IMR-90 (cell line): ENCODE results near the gene PITPNC1. TPM values are rescaled to one million over a fixed set of nuclear protein-coding genes. Genes with fewer than 3 reads are reported as not detected.

Source experiments
- ATAC-seq: fragments of 200-7000 bp; cut with Tn5 transposase; 2 replicates; pipeline ENCODE4 v1.9.1; 2020; ENCODE audit warnings: low read depth, mild to moderate bottlenecking, moderate library complexity
- BruUV-seq: library from RNA; stranded (reverse); fragments of 400-500 nt; replicated peaks from 2 replicates; lab custom pipeline; 2021; lab: Mats Ljungman, UMichigan
- CTCF ChIA-PET: fragments of 300-600 bp; formaldehyde crosslinking; extraction: SDS; loops from one replicate; lab custom pipeline; 2021; ENCODE audit warnings: antibody characterized with exemption; lab: Yijun Ruan, JAX
- POLR2A ChIA-PET: fragments of 300-600 bp; sonication (Branson Sonifier 250); formaldehyde crosslinking; loops from one replicate; lab custom pipeline; 2022; ENCODE audit warnings: antibody characterized with exemption; ENCODE audit not compliant: unreplicated experiment; lab: Charles Lee
- DNase-seq: peaks from one replicate; pipeline ENCODE4 v3.0.0; 2013
- H2AFZ ChIP-seq: replicated peaks from 2 replicates; pipeline ENCODE3; 2013; ENCODE audit warnings: low read length, mild to moderate bottlenecking; ENCODE audit not compliant: poor library complexity
- H2AK5ac ChIP-seq: 2 replicates; pipeline ENCODE4 v1.6.1; 2013; ENCODE audit warnings: low read depth, low read length, inconsistent platforms
- H2AK9ac ChIP-seq: replicated peaks from 2 replicates; pipeline ENCODE3; 2013; ENCODE audit warnings: mild to moderate bottlenecking, low read depth, low read length, moderate library complexity; ENCODE audit not compliant: poor library complexity
- H2BK120ac ChIP-seq: 2 replicates; pipeline ENCODE4 v1.6.1; 2013; ENCODE audit warnings: low read depth, low read length, inconsistent platforms
- H2BK15ac ChIP-seq: 3 replicates; pipeline ENCODE4 v1.6.1; 2013; ENCODE audit warnings: low read depth, low read length, inconsistent platforms
- H2BK20ac ChIP-seq: 2 replicates; pipeline ENCODE4 v1.6.1; 2013; ENCODE audit warnings: low read depth, mild to moderate bottlenecking, inconsistent platforms, low read length, moderate library complexity
- H2BK5ac ChIP-seq: 2 replicates; pipeline ENCODE4 v1.6.1; 2013; ENCODE audit warnings: mild to moderate bottlenecking, low read depth, low read length, inconsistent platforms; ENCODE audit not compliant: poor library complexity, severe bottlenecking
- H3K14ac ChIP-seq: replicated peaks from 2 replicates; pipeline ENCODE4 v1.6.1; 2013; ENCODE audit warnings: low read depth, low read length, inconsistent platforms
- H3K18ac ChIP-seq: 2 replicates; pipeline ENCODE4 v1.6.1; 2013; ENCODE audit warnings: low read depth, low read length, control low read depth
- H3K23ac ChIP-seq: 2 replicates; pipeline ENCODE4 v1.6.1; 2013; ENCODE audit warnings: low read depth, low read length, inconsistent platforms
- H3K27ac ChIP-seq: 2 replicates; pipeline ENCODE4 v1.5.1; 2013; ENCODE audit warnings: mild to moderate bottlenecking, control low read depth, low read length; ENCODE audit not compliant: insufficient read depth
- H3K27me3 ChIP-seq: 2 replicates; pipeline ENCODE4 v1.6.1; 2013; ENCODE audit warnings: low read length; ENCODE audit not compliant: control insufficient read depth, insufficient read depth
- H3K36me3 ChIP-seq: 2 replicates; pipeline ENCODE4 v1.6.1; 2013; ENCODE audit warnings: low read length, mixed read lengths; ENCODE audit not compliant: control insufficient read depth, insufficient read depth
- H3K4ac ChIP-seq: 2 replicates; pipeline ENCODE4 v1.6.1; 2013; ENCODE audit warnings: low read depth, low read length, inconsistent platforms
- H3K4me1 ChIP-seq: 2 replicates; pipeline ENCODE4 v1.6.1; 2013; ENCODE audit warnings: low read length, mixed read lengths; ENCODE audit not compliant: control insufficient read depth, insufficient read depth
- H3K4me2 ChIP-seq: 2 replicates; pipeline ENCODE4 v1.6.1; 2013; ENCODE audit warnings: low read depth, mild to moderate bottlenecking, control low read depth, low read length, moderate library complexity
- H3K4me3 ChIP-seq: 2 replicates; pipeline ENCODE4 v1.5.1; 2013; ENCODE audit warnings: low read depth, mild to moderate bottlenecking, control low read depth, low read length, moderate library complexity; ENCODE audit not compliant: insufficient read depth
- H3K56ac ChIP-seq: 2 replicates; pipeline ENCODE4 v1.6.1; 2013; ENCODE audit warnings: low read length, inconsistent platforms; ENCODE audit not compliant: insufficient read depth; ENCODE audit errors: extremely low read depth
- H3K79me1 ChIP-seq, 2 experiments: 2 replicates each; pipeline ENCODE4 v1.6.1; 2013; ENCODE audit warnings: low read length in 2 of 2, inconsistent platforms in 1 of 2, low read depth in 1 of 2
- H3K9ac ChIP-seq: 2 replicates; pipeline ENCODE4 v1.6.1; 2013; ENCODE audit warnings: low read depth, low read length, control low read depth
- H3K9me1 ChIP-seq: 2 replicates; pipeline ENCODE4 v1.6.1; 2013; ENCODE audit warnings: low read length, inconsistent platforms; ENCODE audit not compliant: insufficient read depth
- H3K9me3 ChIP-seq: 2 replicates; pipeline ENCODE4 v1.6.1; 2013; ENCODE audit warnings: low read length; ENCODE audit not compliant: control insufficient read depth, insufficient read depth
- H4K20me1 ChIP-seq: 2 replicates; pipeline ENCODE4 v1.6.1; 2013; ENCODE audit warnings: low read length, inconsistent platforms; ENCODE audit not compliant: insufficient read depth
- H4K5ac ChIP-seq: 2 replicates; pipeline ENCODE4 v1.6.1; 2013; ENCODE audit warnings: mild to moderate bottlenecking, low read depth, low read length, control low read depth
- H4K8ac ChIP-seq, 2 experiments: 2 replicates each; pipeline ENCODE4 v1.6.1; 2013; ENCODE audit warnings: low read depth in 2 of 2, low read length in 2 of 2, control low read depth in 1 of 2, inconsistent platforms in 1 of 2
- H4K91ac ChIP-seq: 2 replicates; pipeline ENCODE4 v1.6.1; 2013; ENCODE audit warnings: low read depth, low read length, inconsistent platforms; ENCODE audit not compliant: insufficient read depth
- ELK1 ChIP-seq: fragments of 150-350 bp; IDR thresholded peaks from 2 replicates; pipeline ENCODE4 v1.6.1; 2016; ENCODE audit warnings: low read depth, mild to moderate bottlenecking, low read length, moderate library complexity, borderline replicate concordance
- NFE2L2 ChIP-seq: fragments of 150-350 bp; IDR thresholded peaks from 2 replicates; pipeline ENCODE4 v1.6.1; 2016; ENCODE audit warnings: low read depth, mild to moderate bottlenecking, low read length
- WGBS, 2 experiments: methylation state at CpG; one replicate each; pipeline versions ENCODE4 v1.1.5 to v1.1.7; 2013; ENCODE audit warnings: missing lambda C conversion rate in 2 of 2; ENCODE audit not compliant: insufficient read length in 1 of 2; ENCODE audit errors: extremely low coverage in 2 of 2; 5-methylcytosine and 5-hydroxymethylcytosine counted together
- dilution Hi-C: fragments of 300-500 bp; cut with HindIII; formaldehyde crosslinking; loops from one replicate; pipeline ENCODE4 v1.14.3; 2018; ENCODE audit warnings: low sequenced_read_pairs; ENCODE audit not compliant: unreplicated experiment
- in situ Hi-C: fragments of 300-500 bp; cut with MboI; formaldehyde crosslinking; loops from 3 replicates; pipeline ENCODE4 v1.14.3; 2019; ENCODE audit warnings: low sequenced_read_pairs, inconsistent platforms, mixed read lengths
- intact Hi-C: fragments of 100-400 bp; cut with micrococcal nuclease; formaldehyde crosslinking; loops from 2 replicates; pipeline ENCODE4 v1.10.0; 2022
- polyA plus RNA-seq, 3 experiments: library from polyadenylated mRNA; depleted of rRNA; stranded (reverse); fragments of >200 nt; gene quantifications; 2 replicates each; pipeline ENCODE4 v1.2.3, GENCODE V29; 2012; ENCODE audit warnings: low replicate concordance in 1 of 3
- total RNA-seq: library from RNA; depleted of rRNA; stranded (reverse); fragments of >200 nt; gene quantifications from 2 replicates; pipeline ENCODE4 v1.2.3, GENCODE V29; 2012
- TF ChIP-seq, protein P1 (sequence below): fragments of 150-350 bp; IDR thresholded peaks from 2 replicates; pipeline ENCODE4 v1.6.1; 2017; ENCODE audit warnings: mild to moderate bottlenecking, antibody characterized with exemption, low read length, low read depth

The PITPNC1 gene
- total and polyA plus RNA-seq, 2 of the 4 experiments (the other 2 are of a cell fraction) = 4.1 TPM

DNA sequence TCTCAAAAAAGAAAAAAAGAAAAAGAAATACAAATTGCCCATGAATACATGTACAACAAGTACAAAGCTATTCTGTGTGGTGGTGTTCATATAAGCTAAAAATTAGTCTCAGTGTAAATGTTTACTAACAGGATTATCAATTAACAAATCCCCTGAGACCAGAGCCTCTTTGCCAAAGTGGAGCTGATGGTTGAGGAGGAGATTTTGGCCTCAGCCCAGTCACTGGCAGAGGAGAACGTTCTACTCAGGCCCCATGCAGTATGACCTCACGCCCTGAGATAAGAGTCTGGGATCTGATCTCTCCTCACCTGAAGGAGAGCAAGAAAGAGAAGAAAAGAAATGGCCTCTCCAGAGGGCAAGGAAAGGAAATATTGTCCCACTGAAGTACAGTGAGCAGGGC is 305.1 kb downstream of the PITPNC1 start:
- Histone ChIP-seq H4K5ac (no peak overlapping the region), H3K14ac (no peak overlapping the region), H3K9me3 (no peaks in the 10 kb centered on the region), H3K4me1 (no peaks in the 10 kb centered on the region), H2AFZ (no peak overlapping the region), H3K23ac (no peak overlapping the region), H3K4me3 (no peak overlapping the region), H3K4ac (no peak overlapping the region), H3K9ac (no peak overlapping the region), H4K8ac (no peak overlapping the region), H4K20me1 (no peaks in the 10 kb centered on the region), H3K36me3 (no peaks in the 10 kb centered on the region; the same call in 1 of the 2 replicates), H3K27ac (no peak overlapping the region), H2BK20ac (no peak overlapping the region), H3K9me1 (0 out of 2 replicates have a peak, but pooled peaks cover 4% of the 10 kb centered on the region), H2BK15ac (no peak overlapping the region), H3K18ac (no peak overlapping the region), H3K56ac (no peak overlapping the region), H2AK9ac (no peak overlapping the region), H2AK5ac (no peak overlapping the region), H2BK5ac (no peak overlapping the region), H4K91ac (no peak overlapping the region), H3K27me3 (no peaks in the 10 kb centered on the region), H3K4me2 (no peak overlapping the region), H3K79me1 (no peaks in the 10 kb centered on the region), H2BK120ac (no peak overlapping the region)
- no peak for ATAC-seq
- no CpG with 5 or more reads among the region's 2 CpGs for WGBS, 2 experiments
- CTCF ChIA-PET = no interaction called here
- BruUV-seq = no TSS peak
- TF ChIP-seq, protein P1, sequence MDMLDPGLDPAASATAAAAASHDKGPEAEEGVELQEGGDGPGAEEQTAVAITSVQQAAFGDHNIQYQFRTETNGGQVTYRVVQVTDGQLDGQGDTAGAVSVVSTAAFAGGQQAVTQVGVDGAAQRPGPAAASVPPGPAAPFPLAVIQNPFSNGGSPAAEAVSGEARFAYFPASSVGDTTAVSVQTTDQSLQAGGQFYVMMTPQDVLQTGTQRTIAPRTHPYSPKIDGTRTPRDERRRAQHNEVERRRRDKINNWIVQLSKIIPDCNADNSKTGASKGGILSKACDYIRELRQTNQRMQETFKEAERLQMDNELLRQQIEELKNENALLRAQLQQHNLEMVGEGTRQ = no peak
- TF ChIP-seq ELK1 (no peak), NFE2L2 (no peak)
- dilution Hi-C loops (no loop called here), intact Hi-C loops (loop anchor here (10.0 kb wide), 1 partner anchor 207 kb away; no protein-coding TSS in a partner anchor), in situ Hi-C loops (no loop called here)
- POLR2A ChIA-PET = no interaction called here
- DNase-seq = no peak
